Right lobe of liver (tissue), 6 donors: Measurements from ENCODE around the gene ANKRD24. TPM values are rescaled to one million over a fixed set of nuclear protein-coding genes. Genes with fewer than 3 reads are reported as not detected.
"Not testable (repeated sequence)": the region's sequence is repeated elsewhere in the genome, so short reads cannot be mapped to it uniquely, and the experiment has no call there.

ENCODE experiments used
- ATAC-seq, 4 donors: fragments of 200-7000 bp; cut with Tn5 transposase; one replicate each; pipeline ENCODE4 v1.9.1; 2020; ENCODE audit warnings: mild to moderate bottlenecking in 4 of 4, moderate library complexity in 4 of 4
- DNase-seq, 3 donors: peaks; one replicate each; pipeline ENCODE4 v3.0.0-alpha.2; 2020
- H3K27ac ChIP-seq, 3 donors: fragments of 200-600 bp; one replicate each; pipeline ENCODE4 v1.8.0; 2022
- H3K27me3 ChIP-seq, 2 donors: fragments of 200-600 bp; one replicate each; pipeline ENCODE4 v1.8.0; 2022
- H3K36me3 ChIP-seq, 4 donors: fragments of 200-600 bp; sonication (generic) in 1 of 4; one replicate each; pipeline versions ENCODE4 v1.5.1 to v1.8.0; 2017 to 2022; ENCODE audit warnings: control low read depth in 1 of 4
- H3K4me1 ChIP-seq, 4 donors: fragments of 200-600 bp; sonication (generic) in 1 of 4; one replicate each; pipeline versions ENCODE4 v1.5.1 to v1.8.0; 2017 to 2022; ENCODE audit warnings: control low read depth in 1 of 4
- H3K4me3 ChIP-seq, 3 donors: fragments of 200-600 bp; one replicate each; pipeline ENCODE4 v1.8.0; 2022
- H3K9me3 ChIP-seq, 4 donors: fragments of 200-600 bp; sonication (generic) in 1 of 4; one replicate each; pipeline versions ENCODE4 v1.5.1 to v1.8.0; 2017 to 2022; ENCODE audit warnings: control low read depth in 1 of 4
- POLR2A ChIP-seq: fragments of 450-650 bp; IDR thresholded peaks from one replicate; pipeline ENCODE4 v1.6.1; 2017; ENCODE audit warnings: antibody characterized with exemption, mild to moderate bottlenecking
- WGBS: methylation state at CpG from one replicate; pipeline ENCODE4 v1.1.6; 2018; ENCODE audit warnings: low coverage, low lambda C conversion rate; ENCODE audit not compliant: insufficient coverage; ENCODE audit errors: missing lambda C conversion rate; 5-methylcytosine and 5-hydroxymethylcytosine counted together
- intact Hi-C, 2 donors: fragments of 100-400 bp; cut with DNase I; formaldehyde crosslinking; loops; one replicate each; pipeline versions ENCODE4 v1.11.2 to v1.14.1; 2022
- total RNA-seq, 6 experiments: library from RNA; depleted of rRNA in 2 of 6; stranded (reverse); fragments of >200 nt in 2 of 6; fragmentation: NEBNext Ultra II Directional in 3 of 6; extraction: Animal tissue kit (Norgen Biotek cat#: 25700) in 3 of 6; gene quantifications; one replicate each; pipeline versions ENCODE4 v1.1.0 to v1.2.4, GENCODE V29; 2016 to 2023
- TF ChIP-seq, protein P1 (sequence below), 4 donors: fragments of 200-600 bp in 3 of 4; fragments of 450-650 bp in 1 of 4; IDR thresholded peaks; one replicate each; pipeline versions ENCODE4 v1.5.1 to v1.8.0; 2016 to 2022; ENCODE audit warnings: antibody characterized with exemption in 4 of 4, mild to moderate bottlenecking in 2 of 4
- donor health status: DM: no; HTN: yes; CAD: no.
- donor health status: DM: no; HTN: no; CAD: no.
- donor health status: DM: no; HTN: no; CAD: no.
- donor health status: DM: no; HTN: yes; CAD: no.
- donor health status: DM: no; HTN: yes; CAD: no.

Gene ANKRD24
- total RNA-seq, 6 experiments from 2014 or later, result 1.2 to 4.8 (median 2.7) TPM

DNA sequence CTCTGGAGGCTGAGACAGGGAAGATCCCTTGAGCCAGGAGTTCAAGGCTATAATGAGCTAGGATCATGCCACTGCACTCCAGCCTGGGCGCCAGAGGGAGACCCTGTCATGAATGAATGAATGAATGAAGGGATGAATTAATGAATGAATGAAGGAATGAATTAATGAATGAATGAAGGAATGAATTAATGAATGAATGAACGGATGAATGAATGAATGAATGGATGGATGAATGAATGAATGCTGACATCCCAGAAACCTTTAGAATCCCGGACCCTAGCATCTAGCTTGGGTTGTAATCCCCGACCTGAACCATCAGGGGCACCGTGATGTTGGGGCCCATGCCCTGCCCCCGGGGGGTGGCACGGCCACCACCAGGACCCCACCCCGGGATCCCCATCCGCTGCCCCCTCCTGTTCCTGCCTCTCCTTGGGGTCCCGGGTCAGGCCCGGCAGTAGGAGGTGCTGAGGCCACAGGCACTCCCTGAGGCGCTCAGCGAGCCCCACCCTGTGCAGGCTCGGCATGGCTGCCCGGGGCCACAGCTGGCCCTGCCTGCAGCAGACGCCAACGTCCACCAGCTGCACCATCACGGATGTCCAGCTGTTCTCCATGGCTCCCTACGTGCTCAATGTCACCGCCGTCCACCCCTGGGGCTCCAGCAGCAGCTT, 50.3 kb downstream of the ANKRD24 start:
- H3K27ac ChIP-seq, result no peak overlapping the region
- no peaks in the 10 kb centered on the region for H3K4me1 ChIP-seq
- WGBS, result 56% methylated on average over 9 of the region's 21 CpGs
- H3K4me3 ChIP-seq, result no peak overlapping the region
- peak in 2 of 4 donors; percentile 17 to 21 for ATAC-seq
- no peaks in the 10 kb centered on the region for H3K9me3 ChIP-seq
- no peak for DNase-seq
- no peaks in the 10 kb centered on the region for H3K36me3 ChIP-seq
- TF ChIP-seq, protein P1, sequence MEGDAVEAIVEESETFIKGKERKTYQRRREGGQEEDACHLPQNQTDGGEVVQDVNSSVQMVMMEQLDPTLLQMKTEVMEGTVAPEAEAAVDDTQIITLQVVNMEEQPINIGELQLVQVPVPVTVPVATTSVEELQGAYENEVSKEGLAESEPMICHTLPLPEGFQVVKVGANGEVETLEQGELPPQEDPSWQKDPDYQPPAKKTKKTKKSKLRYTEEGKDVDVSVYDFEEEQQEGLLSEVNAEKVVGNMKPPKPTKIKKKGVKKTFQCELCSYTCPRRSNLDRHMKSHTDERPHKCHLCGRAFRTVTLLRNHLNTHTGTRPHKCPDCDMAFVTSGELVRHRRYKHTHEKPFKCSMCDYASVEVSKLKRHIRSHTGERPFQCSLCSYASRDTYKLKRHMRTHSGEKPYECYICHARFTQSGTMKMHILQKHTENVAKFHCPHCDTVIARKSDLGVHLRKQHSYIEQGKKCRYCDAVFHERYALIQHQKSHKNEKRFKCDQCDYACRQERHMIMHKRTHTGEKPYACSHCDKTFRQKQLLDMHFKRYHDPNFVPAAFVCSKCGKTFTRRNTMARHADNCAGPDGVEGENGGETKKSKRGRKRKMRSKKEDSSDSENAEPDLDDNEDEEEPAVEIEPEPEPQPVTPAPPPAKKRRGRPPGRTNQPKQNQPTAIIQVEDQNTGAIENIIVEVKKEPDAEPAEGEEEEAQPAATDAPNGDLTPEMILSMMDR (IDR thresholded peaks at IDR 0.05), result no peak
- intact Hi-C loops, result no loop called here
- no peaks in the 10 kb centered on the region for H3K27me3 ChIP-seq

GRCh38 chr19:4233282-4233853, 50.9 kb downstream of the ANKRD24 start:
- Histone ChIP-seq H3K27me3 (no peaks in the 10 kb centered on the region), H3K27ac (no peak overlapping the region), H3K4me1 (no peaks in the 10 kb centered on the region), H3K36me3 (no peaks in the 10 kb centered on the region), H3K4me3 (no peak overlapping the region), H3K9me3 (no peaks in the 10 kb centered on the region)
- ATAC-seq (peak; percentile 48 to 67 (median 56)), DNase-seq (peak in 1 of 3 donors; percentile 52)
- TF ChIP-seq, protein P1 (IDR thresholded peaks at IDR 0.05), result peak; percentile 32 to 48 (median 46)
- no peak for TF ChIP-seq POLR2A
- WGBS, result 33% methylated on average over 8 of the region's 11 CpGs
- intact Hi-C loops, result no loop called here

- Histone ChIP-seq H3K9me3 (no peaks in the 10 kb centered on the region), H3K27ac (no peak overlapping the region), H3K4me3 (no peak overlapping the region), H3K36me3 (no peaks in the 10 kb centered on the region), H3K27me3 (no peaks in the 10 kb centered on the region), H3K4me1 (no peaks in the 10 kb centered on the region)
- no peak for TF ChIP-seq POLR2A
- TF ChIP-seq, protein P1 (IDR thresholded peaks at IDR 0.05), result no peak
- WGBS, result 47% methylated on average over 16 of the region's 21 CpGs
- ATAC-seq (no peak), DNase-seq (no peak)
- intact Hi-C loops, result no loop called here
These were observed 51.8 kb downstream of the ANKRD24 start for GRCh38 chr19:4234142-4234861.

- no peak for DNase-seq
- ATAC-seq, result no peak
- WGBS, result 51% methylated on average over 11 of the region's 13 CpGs
- TF ChIP-seq, protein P1 (IDR thresholded peaks at IDR 0.05), result no peak
- no peak for TF ChIP-seq POLR2A
- no peaks in the 10 kb centered on the region for H3K9me3 ChIP-seq
- no peaks in the 10 kb centered on the region for H3K27me3 ChIP-seq
- H3K4me1 ChIP-seq, result no peaks in the 10 kb centered on the region
- no peak overlapping the region for H3K4me3 ChIP-seq
- intact Hi-C loops, result no loop called here
- no peak overlapping the region for H3K27ac ChIP-seq
- no peaks in the 10 kb centered on the region for H3K36me3 ChIP-seq
These were observed 52.3 kb downstream of the ANKRD24 start for GRCh38 chr19:4234862-4235201.

GRCh38 chr19:4237510-4237909, 55.0 kb downstream of the ANKRD24 start:
- H3K4me1 ChIP-seq, intact Hi-C loops, H3K4me3 ChIP-seq, H3K36me3 ChIP-seq, ATAC-seq, H3K27ac ChIP-seq, H3K9me3 ChIP-seq, H3K27me3 ChIP-seq, DNase-seq: not testable (repeated sequence)
- 100% methylated on average over 2 of the region's 16 CpGs for WGBS
